Measurements from ENCODE around the gene PPP1R14C.

PPP1R14C gene

GRCh38 chr6:150139533-150139932 lies 3.3 kb upstream of the PPP1R14C start:
- DNase-seq: no peak

- DNase-seq: no peak
These were observed 2.4 kb upstream of the PPP1R14C start for GRCh38 chr6:150140236-150140969.

- DNase-seq: no peak
These were observed 661 bp upstream of the PPP1R14C start for GRCh38 chr6:150142097-150142669.

GRCh38 chr6:150143516-150144293 lies 861 bp downstream of the PPP1R14C start:
- DNase-seq: peak; percentile 19

GRCh38 chr6:150144294-150144868 lies 1.5 kb downstream of the PPP1R14C start:
- DNase-seq: no peak

- DNase-seq: no peak
These were observed 2.6 kb downstream of the PPP1R14C start for GRCh38 chr6:150145427-150145826.

GRCh38 chr6:150145830-150146229 lies 3.0 kb downstream of the PPP1R14C start:
- DNase-seq: no peak

GRCh38 chr6:150146436-150146835 lies 3.6 kb downstream of the PPP1R14C start:
- no peak for DNase-seq

- no peak for DNase-seq
These were observed 6.3 kb downstream of the PPP1R14C start for GRCh38 chr6:150149146-150149545.

GRCh38 chr6:150150458-150150820 lies 7.6 kb downstream of the PPP1R14C start:
- no peak for DNase-seq

GRCh38 chr6:150150821-150151646 lies 8.2 kb downstream of the PPP1R14C start:
- DNase-seq: no peak

GRCh38 chr6:150152891-150153876 lies 10.3 kb downstream of the PPP1R14C start:
- no peak for DNase-seq

GRCh38 chr6:150153905-150154492 lies 11.2 kb downstream of the PPP1R14C start:
- no peak for DNase-seq

- no peak for DNase-seq
These were observed 13.6 kb downstream of the PPP1R14C start for GRCh38 chr6:150156460-150156859.

GRCh38 chr6:150157081-150157480 lies 14.2 kb downstream of the PPP1R14C start:
- no peak for DNase-seq

GRCh38 chr6:150159757-150160156 lies 16.9 kb downstream of the PPP1R14C start:
- DNase-seq: no peak

GRCh38 chr6:150163970-150164369 lies 21.1 kb downstream of the PPP1R14C start:
- no peak for DNase-seq

- no peak for DNase-seq
These were observed 22.3 kb downstream of the PPP1R14C start for GRCh38 chr6:150165020-150165702.

- no peak for DNase-seq
These were observed 24.6 kb downstream of the PPP1R14C start for GRCh38 chr6:150167479-150167873.

GRCh38 chr6:150169181-150169580 lies 26.3 kb downstream of the PPP1R14C start:
- DNase-seq: no peak

Data from NCI-H1092 (cell line).